SK-N-SH (cell line): ENCODE results near the gene PDE8A.

ENCODE experiments used
- FOXM1 ChIP-seq: IDR thresholded peaks from 2 replicates; pipeline ENCODE4 v1.4.0; 2012; ENCODE audit warnings: low read depth, mild to moderate bottlenecking
- MEF2A ChIP-seq: IDR thresholded peaks from 2 replicates; pipeline ENCODE4 v1.4.0; 2012; ENCODE audit warnings: low read depth, borderline replicate concordance
- MXI1 ChIP-seq: IDR thresholded peaks from 2 replicates; pipeline ENCODE4 v1.6.1; 2012; ENCODE audit warnings: mild to moderate bottlenecking, low read depth, low read length, improper control_type of control experiment
- RAD21 ChIP-seq: IDR thresholded peaks from 2 replicates; pipeline ENCODE4 v1.6.1; 2012; ENCODE audit warnings: mild to moderate bottlenecking, low read length
- TAF1 ChIP-seq: IDR thresholded peaks from 2 replicates; pipeline ENCODE4 v1.6.1; 2012; ENCODE audit warnings: low read depth, mild to moderate bottlenecking, low read length, moderate library complexity, borderline replicate concordance
- TF ChIP-seq, protein P1 (sequence below): IDR thresholded peaks from 2 replicates; pipeline ENCODE4 v1.4.0; 2012; ENCODE audit warnings: low read depth
- TF ChIP-seq, protein P2 (sequence below): fragments of 200-600 bp; sonication (generic); IDR thresholded peaks from 2 replicates; pipeline ENCODE4 v1.6.1; 2017; ENCODE audit warnings: antibody characterized with exemption, mild to moderate bottlenecking, moderate library complexity
- TF ChIP-seq, protein P3 (sequence below): IDR thresholded peaks from 2 replicates; pipeline ENCODE4 v1.4.0; 2012; ENCODE audit warnings: low read depth, borderline replicate concordance

DNA sequence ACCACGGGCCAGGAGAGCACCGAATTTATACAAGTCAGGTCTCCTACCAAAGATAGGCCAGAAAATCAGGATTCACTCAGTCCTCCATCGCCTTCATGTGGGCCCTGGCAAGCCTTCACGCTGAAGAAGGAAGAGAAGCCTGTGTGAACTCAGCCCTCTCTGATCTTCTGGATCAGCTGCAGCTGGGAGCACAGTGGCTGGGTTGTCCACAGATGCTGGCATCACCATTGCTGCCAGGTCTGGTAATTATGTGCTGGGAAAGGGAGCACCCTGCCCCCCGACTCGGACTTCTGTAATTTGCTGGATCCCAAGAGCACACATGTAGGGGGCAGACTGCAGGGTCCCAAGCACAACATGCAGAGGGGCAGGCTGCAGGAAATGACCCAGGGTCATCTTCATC lies 12.4 kb upstream of the PDE8A start:
- TF ChIP-seq, protein P1, sequence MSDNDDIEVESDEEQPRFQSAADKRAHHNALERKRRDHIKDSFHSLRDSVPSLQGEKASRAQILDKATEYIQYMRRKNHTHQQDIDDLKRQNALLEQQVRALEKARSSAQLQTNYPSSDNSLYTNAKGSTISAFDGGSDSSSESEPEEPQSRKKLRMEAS = no peak
- TF ChIP-seq, protein P2, sequence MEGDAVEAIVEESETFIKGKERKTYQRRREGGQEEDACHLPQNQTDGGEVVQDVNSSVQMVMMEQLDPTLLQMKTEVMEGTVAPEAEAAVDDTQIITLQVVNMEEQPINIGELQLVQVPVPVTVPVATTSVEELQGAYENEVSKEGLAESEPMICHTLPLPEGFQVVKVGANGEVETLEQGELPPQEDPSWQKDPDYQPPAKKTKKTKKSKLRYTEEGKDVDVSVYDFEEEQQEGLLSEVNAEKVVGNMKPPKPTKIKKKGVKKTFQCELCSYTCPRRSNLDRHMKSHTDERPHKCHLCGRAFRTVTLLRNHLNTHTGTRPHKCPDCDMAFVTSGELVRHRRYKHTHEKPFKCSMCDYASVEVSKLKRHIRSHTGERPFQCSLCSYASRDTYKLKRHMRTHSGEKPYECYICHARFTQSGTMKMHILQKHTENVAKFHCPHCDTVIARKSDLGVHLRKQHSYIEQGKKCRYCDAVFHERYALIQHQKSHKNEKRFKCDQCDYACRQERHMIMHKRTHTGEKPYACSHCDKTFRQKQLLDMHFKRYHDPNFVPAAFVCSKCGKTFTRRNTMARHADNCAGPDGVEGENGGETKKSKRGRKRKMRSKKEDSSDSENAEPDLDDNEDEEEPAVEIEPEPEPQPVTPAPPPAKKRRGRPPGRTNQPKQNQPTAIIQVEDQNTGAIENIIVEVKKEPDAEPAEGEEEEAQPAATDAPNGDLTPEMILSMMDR = no peak
- TF ChIP-seq, protein P3, sequence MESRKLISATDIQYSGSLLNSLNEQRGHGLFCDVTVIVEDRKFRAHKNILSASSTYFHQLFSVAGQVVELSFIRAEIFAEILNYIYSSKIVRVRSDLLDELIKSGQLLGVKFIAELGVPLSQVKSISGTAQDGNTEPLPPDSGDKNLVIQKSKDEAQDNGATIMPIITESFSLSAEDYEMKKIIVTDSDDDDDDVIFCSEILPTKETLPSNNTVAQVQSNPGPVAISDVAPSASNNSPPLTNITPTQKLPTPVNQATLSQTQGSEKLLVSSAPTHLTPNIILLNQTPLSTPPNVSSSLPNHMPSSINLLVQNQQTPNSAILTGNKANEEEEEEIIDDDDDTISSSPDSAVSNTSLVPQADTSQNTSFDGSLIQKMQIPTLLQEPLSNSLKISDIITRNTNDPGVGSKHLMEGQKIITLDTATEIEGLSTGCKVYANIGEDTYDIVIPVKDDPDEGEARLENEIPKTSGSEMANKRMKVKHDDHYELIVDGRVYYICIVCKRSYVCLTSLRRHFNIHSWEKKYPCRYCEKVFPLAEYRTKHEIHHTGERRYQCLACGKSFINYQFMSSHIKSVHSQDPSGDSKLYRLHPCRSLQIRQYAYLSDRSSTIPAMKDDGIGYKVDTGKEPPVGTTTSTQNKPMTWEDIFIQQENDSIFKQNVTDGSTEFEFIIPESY = no peak
- TF ChIP-seq RAD21 (no peak), TAF1 (no peak), FOXM1 (no peak), MXI1 (no peak), MEF2A (no peak)
